Testis (tissue), 2 donors: Measurements from ENCODE around the gene ITGA11.

ENCODE experiments used
- CTCF ChIP-seq, 3 experiments: fragments of 450-650 bp in 2 of 3; fragments of 200-600 bp in 1 of 3; sonication (generic) in 1 of 3; IDR thresholded peaks; one replicate each; pipeline ENCODE4 v1.5.1; 2016 to 2019; ENCODE audit warnings: antibody characterized with exemption in 3 of 3, mild to moderate bottlenecking in 2 of 3, moderate library complexity in 1 of 3
- POLR2A ChIP-seq: fragments of 450-650 bp; IDR thresholded peaks from one replicate; pipeline ENCODE4 v1.6.1; 2017; ENCODE audit warnings: antibody characterized with exemption, mild to moderate bottlenecking, moderate library complexity

- TF ChIP-seq POLR2A (no peak), CTCF (IDR thresholded peaks at IDR 0.05) (no peak)
Observed at GRCh38 chr15:68307131-68307928, 124.6 kb downstream of the ITGA11 start.
